AML-193 (cell line): ENCODE measurements around the gene SLC5A10.

Experiments
- DNase-seq, 2 experiments: peaks; one replicate each; lab custom pipeline; 2025; lab: John Stamatoyannopoulos, UW

Gene SLC5A10

DNA sequence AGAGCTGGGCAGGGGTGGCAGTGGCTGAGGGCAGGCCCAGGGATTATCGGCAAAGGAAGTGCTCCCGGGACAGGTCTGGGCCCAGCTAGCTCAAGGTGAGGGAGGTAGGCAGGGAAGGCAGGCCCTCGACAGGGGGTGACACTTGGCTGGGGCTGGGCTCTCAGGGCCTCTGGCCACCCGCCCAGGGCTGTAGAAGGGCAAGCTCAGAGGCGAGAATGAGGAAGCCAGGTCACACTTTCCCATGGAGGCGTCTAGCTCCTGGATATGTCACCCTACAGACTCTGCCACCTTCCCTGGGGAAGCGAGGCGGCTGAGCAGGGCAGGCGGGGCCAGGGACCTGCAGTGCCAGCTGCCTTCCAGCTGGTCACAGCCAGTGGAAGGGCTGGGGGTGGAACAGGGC lies 33.5 kb downstream of the SLC5A10 start:
- DNase-seq: no peak

DNA sequence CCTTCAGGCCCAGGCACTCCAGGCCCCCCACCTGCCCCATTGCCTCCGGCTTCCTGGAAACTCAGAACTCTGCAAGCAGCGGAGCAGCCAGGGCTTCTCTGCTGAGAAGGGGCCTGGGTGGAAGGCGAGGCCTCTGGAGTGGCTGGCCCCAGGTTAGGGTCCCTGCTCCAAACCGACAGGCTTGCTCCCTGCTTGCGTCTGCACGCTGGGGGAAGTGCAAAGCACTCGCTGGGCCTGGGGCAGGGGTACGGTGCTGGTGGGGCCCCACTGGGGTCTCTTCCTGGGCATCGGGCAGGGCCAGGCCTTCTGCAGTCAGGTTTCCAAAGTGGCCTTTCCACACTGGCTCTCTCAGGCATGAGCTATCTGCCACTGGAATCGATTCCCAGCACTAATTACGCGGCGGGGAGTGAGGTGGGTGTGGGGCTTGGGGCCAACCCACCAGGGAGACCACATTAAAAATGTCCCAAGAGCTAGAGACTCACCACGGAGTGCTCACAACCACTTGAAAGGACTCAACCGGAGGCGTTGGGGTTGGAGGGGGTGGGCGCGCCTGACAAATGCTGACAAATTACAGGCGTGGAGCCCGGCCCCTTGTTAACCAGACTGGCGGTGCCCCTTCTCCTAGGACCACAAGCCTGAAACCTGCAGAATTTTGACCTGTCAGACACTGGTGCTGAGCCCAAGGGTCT lies 34.7 kb downstream of the SLC5A10 start:
- DNase-seq: no peak

DNA sequence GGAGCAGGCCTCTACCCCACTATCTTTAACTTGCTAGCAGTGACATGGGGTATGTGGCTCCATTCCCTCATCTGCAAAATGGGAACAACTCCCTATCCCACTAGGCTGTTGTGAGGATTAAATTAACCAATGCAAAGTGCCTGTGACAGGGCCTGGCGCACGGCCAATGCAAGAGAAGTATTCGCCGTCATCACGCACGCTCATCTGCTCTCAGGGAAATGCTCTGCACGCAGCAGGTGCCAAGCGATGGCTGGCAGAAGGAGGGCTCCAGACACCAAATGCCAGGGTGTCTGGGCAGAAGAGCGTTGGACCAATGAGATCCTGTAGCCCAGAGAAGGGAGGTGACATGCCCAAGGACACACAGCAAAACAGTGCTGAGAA lies 35.3 kb downstream of the SLC5A10 start:
- no peak for DNase-seq

DNA sequence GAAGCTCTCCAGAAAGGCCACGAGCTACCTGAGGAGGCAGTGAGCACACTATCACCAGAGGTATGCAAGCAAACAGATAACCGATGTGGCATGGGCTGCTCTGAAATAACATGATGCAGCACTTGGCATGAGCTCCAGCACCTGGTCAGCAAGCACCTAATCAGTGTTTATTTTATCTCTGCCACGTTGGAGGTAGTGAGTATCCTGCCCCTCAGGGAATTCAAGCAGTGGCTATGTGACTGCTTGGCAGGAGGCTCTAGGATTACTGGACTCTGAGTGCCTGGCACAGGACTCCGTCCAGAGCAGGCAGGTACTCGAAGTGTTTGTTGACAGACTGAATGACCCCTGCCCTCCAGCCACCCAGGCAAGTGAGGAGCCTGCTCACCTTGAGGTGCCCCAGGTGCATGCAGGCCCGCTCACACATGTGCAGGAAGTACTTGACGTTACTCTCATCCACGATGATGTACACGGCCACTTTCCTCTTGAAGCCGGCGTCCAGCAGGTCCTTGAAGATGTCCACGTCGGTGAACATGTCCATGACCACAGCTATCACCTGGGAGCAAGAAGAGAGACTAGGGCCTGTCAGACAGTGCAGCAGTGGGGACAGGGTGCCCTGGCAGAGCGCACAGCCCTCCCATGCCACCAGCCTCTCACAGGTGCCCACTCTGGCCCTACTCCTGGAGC lies 36.0 kb downstream of the SLC5A10 start:
- DNase-seq: no peak

DNA sequence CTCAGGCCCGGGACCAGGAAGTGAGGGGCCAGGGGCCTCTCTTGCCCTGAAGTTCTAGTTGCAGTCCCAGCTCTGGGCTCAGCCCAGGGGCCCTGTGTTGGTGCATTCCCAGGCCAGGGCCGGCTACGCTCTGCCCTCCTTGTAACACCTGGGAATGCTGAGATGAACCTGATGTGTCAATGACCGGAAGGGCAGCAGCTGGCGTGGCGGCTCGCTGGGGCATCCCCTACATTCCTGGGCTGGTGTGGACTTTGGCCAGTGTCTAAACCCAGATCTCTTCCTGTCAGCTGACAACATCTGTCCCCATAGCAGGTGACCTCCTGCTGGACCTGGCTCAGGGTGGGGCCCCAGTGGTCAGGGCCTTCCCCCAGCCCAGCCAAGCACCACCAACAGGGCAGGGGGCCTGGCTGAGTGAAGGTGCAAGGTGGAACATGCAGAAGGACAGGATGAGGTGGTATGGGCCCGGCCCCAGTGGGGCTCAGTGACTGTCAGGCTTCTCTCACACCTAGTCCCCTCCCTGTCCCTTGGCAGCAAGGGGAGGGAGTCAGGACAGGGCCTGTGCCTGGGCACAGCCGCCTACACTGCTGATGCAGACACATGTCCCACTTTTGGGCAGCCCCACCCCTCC lies 36.7 kb downstream of the SLC5A10 start:
- no peak for DNase-seq

DNA sequence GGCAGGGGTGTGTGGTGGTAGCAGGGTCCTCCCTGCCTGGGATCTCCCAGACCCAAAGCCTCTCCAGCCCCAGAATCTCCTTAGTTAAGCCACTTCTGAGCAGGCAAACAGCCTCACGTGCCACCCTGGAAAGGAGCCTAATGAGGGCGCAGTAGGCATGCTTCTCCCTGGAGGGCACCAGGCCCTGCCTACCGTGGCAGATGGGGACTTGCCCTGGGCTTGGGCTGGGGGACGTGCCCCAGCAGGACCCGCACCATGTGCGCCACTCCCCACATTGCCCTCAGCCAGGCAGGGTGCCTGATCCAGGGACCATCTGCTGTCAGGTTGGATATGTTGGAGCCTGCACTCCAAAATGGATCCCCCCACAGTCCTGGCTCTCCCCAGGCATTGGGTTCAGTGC lies 38.4 kb downstream of the SLC5A10 start:
- no peak for DNase-seq

DNA sequence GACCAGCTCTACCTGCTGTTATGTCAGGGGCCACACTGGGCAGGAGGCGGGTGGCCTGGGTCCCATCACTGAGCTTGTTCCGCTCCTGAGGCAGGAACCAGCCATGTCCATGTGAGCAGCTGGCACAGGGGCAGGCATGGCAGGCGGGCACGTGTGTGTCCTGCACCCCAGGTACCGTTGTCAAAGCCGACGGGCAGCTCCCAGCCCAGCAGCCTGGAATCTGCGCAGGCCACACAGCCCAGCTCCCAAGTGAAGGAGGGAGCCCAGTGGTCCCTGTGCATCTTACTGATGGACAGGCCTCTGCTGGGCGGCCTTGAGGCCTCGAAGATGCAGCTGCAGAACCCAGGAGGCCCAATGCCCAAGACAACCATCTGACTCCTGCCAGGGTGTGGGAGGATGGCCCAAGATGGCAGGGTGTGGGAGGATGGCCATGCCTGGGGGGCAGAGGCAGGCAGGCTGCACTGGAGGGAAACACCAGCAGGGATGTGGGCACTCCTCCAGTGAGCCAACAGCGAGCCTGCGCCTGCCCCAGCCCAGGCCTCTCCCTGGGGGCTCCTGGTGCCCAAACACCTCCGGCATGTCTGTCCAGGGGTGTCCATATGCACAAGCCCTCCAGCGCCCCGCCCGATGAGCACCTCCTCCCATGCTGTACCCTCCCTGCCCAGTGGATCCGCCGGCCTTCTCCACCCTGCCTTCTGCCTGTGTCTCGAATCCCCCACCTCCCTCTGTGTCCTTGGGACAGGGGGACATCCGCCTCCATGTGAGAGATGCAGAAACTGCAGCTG lies 39.8 kb downstream of the SLC5A10 start:
- no peak for DNase-seq

DNA sequence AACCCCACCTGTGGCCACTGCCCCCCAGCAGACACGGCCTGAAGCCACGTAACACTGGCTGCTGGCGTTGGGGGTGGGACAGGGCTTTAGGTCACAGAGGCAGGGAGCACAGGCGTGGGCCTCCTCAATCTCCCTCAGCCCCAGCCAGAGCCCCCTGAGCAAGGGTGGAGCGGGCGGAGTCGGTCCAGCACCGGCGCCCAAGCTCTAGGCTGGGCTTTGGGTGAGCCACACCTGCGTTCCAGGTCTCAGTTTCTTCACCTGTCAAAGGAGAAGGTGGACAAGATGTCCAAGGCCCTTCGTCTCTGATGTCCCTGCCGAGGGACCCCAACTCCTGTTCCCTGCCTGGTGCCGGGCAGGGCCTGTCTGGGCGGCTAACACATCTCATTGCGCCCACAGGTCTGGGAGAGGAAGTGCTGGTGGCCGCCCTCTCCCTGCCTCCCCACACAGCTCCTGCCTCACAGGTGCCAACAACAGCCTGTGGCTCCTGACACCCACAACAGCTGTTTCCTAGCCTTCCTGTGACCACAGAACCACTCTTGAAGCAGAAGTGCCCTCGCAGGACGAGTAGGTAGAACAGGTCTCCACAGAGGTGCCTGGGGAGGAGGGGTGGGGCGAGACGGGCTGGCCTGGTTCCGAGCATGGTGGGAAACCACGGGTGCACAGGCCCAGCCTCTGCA lies 40.6 kb downstream of the SLC5A10 start:
- no peak for DNase-seq

DNA sequence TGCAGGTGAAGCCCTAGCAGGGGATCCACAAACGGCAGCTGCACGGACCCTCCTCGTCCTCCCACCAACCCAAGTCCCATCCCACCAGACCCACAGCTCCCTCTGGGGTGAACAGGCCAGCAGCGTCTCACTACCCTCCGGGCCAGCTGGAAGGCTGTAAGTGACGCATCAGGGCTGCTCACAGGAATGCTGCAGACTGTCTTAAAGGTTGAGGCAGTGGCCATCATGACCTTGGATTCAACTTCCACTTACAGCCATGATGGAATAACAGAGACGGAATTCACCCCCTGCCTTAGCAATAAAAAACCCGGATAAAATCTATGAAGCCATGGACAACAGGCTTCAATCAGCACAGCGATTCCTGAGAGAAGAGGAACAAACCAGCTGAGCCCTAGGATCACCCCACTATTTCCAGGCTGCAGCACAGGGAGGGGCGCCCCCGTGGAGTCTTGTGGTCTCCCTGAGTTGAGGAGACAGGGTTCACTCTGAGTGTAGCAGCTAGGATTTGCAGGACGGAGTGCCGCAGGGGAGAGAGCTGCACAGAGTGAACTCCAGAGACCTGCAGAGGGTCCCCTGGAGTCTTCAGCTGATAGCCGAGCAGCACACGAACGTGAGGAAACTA lies 42.1 kb downstream of the SLC5A10 start:
- DNase-seq: no peak

DNA sequence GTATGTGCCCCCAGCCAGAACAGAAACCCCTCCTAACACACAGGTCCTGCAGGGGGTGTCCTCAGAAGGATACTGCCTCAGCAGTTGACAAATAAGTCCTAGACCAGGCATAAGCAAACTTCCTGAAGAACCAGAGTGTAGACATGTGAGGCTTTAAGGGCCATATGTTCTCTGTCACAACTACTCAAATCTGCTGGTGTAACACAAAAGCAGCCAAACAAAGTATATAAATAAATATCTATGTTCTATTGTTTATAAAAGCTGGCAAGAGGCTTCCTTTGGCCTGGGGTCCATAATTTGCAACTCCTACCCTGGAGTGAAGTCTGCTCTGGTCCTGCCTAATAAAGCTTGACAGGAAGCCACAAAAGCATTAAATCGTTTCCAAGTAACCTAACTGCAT lies 42.7 kb downstream of the SLC5A10 start:
- no peak for DNase-seq

DNA sequence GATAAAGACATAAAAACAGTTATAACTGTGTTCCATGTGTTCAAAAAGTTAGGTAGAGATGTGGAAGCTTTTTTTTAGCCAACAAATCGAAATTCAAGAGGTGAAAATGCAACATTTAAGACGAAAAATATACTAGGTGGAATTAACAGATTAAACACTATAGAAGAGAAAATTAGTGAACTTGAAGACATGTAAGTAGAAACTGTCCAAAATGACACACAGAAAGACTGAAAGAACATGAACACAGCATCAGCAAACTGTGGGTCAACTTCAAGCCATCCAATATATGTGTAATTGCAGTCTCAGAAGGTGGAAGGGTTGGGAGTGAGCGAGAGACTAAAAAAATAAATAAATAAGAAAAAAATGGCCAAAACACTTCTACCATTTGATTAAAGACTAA lies 43.3 kb downstream of the SLC5A10 start:
- no peak for DNase-seq

DNA sequence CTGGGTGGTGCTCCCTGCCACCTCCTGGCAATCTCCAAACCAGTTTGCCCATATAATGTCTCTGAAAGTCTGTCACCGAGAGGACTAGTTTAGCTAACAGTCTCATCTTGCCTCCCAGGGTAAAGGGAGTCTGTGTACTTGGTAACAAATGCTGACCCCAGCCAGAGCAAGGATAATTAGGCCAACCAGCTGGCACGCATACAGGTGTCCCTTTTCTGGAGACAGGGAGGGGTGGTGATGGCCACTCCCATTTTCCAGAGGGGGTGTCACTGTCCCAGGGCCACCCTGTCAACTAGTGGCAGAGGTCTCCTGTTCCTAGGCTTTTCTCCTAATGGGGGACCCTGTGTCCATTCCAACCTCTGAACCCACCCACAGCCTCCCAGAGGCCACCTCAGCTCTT lies 44.5 kb downstream of the SLC5A10 start:
- DNase-seq: no peak

DNA sequence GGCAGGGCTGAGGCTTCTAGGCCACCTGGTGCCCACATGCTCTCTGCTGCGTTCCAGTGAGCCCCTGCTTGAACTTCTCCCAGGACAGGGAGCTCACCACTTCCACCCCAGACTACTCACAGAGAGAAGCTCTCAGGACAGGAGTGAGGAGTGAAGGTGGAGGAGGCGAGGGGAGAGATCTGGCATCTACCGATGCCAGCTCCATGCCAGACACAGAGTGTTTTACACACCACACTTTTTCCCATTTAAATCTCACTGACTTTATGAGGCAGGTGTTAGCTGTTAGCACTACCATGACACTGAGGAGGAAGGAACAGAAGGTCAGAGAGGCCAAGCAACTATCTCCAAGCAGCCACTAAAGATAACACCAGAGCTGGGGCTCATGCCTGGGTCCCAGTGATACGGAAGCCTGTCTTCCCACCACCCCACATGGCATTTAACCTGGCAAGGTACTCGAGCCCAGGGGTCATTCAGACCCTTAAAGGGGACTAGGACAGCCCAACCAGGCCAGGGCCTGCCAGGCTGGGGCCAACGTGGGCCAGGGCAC lies 45.8 kb downstream of the SLC5A10 start:
- DNase-seq: no peak

DNA sequence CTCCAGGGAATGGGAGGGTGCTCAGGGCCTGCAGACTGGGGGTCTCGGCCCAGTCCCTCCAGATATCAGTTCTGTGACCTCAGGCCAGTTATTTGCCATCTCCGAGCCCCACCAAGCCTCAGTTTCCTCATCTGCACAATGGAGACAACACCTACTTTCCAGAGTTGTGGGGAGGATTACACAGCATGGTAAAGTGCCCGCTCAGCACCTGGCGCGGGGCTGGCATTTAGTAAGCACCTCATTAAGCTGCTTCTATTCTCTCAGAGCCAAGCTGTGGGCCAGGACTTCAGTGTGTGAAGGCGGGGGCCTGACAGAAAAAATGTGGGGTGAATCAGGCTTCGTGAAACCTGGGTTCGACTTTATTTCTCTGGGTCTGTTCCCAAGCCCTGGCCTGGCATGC lies 47.4 kb downstream of the SLC5A10 start:
- DNase-seq: no peak

DNA sequence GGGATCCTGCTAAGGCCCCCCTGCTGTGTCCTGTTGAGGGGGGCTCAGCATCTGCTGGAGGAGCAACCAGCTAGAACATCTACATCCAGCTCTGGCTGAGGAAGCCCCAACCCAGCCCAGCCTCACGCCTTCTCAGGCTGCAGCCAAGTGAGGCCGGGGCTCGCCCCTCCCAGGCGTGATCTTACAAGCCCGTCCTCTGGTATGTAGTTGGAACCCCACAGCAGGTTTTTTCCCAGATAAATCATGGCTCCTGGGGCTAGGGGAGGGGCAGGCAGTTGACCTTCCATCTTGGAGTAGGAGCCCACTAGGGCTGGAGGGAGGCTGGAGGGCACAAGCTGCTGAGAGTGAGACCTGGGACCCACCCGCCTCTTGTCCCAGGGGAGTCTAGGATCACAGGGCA lies 47.9 kb downstream of the SLC5A10 start:
- DNase-seq: no peak

DNA sequence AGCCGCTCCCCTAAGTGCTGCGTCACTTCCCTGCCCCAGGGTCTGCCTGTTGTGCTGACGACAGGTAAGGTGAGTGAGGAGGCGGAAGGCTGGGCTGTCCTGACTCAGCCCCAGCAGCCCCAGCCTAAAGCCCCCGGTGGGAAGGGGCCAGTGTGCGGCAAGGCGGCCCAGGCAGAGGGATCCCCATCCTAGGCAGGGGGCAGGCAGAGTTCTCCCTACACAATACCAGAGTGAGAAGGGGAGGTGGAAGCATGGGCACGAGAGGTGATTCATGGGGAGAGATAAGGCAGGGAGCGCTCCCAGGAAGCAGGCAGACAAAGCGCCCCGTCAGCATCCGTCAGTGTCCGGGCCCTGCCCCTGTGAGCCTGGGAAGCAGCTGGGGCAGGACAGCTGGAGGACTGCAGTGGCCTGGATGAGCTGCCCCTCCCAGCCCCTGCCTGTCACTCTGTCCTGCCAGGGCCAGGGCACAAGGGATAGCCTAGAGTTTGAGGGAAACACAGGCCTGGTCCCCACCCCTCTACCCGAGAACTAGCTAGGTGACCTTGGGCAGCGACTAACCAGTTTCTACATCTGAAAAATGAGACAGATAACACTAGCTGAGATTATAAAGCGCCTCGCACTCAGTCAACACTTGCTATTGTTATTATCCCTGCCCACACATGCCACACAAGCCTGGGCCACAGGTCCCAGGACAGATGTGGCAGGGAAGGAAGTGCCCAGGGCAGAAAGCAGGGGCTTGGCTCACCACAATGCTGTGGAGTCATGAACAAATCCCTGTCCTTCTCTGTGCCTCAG lies 48.8 kb downstream of the SLC5A10 start:
- DNase-seq: no peak

DNA sequence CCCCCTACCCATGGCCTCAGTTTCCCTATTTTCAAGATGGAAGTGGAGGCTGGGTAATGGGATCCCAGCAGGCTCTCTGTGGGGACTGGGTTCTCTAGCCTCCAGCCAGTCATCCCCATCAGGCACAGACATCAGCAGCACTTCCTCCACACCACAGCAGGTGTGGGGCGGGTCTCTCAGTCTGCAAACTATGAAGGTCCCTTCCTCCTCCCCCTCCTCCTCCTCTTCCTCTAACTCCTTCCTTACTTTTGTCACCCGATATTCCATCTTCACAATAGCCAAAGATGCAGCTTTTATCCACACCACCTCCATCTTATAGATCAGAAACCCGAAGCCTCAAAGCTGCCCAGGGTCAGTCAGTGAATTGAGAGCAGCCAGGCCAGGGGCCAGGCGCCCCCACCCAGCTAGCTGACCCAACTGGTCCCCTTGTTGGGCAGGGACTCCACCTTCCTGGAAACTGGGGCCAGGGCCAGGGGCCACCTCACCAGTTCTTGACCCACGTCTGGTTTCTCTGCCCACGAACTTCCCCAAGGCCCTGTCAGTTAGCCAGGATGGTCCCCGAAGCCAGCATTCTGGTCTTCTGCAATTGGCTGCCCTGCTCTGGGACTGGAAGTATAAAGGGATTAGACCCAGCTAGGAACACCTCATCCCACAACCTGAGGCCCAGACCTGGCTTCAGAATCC lies 50.1 kb downstream of the SLC5A10 start:
- DNase-seq: no peak

DNA sequence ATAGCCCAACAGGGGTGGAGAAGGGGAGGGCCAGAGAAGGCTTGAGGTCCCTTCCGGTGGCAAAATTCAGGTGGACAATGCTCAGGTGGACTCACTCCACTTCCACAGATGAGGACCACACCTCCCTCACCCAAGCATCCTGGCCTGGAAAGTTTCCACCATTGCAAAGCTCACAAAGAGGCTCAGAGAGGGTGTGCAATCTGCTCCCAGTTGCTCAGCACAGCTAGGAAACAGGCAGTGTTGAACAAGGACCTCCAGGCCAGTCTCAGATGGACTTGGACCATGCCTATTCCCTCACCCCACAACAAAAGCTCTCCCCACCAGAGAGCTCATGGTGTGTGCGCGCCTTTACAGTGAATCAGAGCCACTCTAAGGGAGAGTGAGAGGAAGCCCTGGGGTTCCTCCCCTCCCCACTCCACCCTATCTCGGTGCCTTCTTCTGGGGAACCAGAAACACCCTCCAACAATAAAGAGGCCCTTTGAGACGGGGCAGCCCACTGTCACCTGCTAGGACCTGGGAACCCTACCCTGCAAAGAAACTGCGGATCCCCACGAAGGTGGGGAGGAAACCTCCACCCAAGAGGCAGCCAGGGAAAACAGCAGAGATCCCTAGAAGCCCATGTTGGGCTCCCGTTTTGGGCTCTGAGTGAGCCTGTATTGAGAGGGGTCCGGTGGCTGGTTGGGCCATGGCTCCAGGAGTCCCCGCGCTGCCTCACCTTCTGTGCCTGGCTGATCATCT lies 51.0 kb downstream of the SLC5A10 start:
- DNase-seq: no peak
